NCI-H2227 (cell line): ENCODE results near the gene AGPS.

Experiments used
- DNase-seq: peaks from one replicate; lab custom pipeline; 2025; ENCODE audit not compliant: unreplicated experiment; lab: John Stamatoyannopoulos, UW

Gene AGPS

DNA sequence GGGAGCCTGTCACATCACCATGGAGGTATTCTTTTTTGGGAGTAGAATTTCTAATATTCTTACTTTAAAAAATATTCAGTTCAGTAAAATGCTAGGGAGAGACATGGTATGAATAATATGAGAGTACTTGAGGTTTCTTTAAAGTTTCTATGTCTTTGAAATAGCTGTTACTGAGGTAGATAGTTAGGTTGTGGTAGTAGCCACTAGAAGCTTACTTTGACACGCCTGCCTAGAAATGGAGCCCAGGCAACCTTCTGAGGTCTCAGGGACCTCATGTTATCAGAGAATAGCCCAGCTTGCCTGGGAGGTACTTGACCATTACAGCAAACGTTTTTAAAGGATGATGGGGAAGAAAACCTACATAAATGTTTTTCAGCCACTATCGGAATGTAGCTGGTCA, 131.2 kb downstream of the AGPS start:
- DNase-seq = no peak

DNA sequence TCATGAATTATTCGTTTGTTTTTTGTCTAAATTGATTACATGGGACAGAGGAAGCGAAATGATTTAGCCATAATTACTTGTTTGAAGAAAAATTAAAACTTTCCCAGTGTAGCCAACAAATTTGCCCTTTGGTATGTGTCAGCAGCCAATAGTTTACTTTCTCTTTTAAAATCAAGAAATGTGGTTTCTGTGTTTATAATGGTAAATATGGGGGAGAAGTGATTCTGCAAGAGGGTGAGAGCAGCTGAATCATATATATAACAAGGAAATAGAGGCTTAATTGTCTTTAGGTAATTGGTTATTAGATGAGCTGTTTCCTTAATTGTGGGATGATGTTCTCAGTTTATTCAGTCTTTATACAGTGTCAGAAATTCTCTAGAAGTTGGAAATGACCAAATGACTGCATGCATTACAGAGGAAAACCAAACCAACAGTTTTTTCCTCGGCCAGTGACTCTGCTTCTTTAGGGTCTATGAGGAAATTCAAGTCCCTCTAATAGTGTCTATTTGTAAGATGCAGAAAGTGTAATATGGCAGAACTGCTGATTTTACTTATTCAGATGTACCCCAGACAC, 132.9 kb downstream of the AGPS start:
- no peak for DNase-seq

DNA sequence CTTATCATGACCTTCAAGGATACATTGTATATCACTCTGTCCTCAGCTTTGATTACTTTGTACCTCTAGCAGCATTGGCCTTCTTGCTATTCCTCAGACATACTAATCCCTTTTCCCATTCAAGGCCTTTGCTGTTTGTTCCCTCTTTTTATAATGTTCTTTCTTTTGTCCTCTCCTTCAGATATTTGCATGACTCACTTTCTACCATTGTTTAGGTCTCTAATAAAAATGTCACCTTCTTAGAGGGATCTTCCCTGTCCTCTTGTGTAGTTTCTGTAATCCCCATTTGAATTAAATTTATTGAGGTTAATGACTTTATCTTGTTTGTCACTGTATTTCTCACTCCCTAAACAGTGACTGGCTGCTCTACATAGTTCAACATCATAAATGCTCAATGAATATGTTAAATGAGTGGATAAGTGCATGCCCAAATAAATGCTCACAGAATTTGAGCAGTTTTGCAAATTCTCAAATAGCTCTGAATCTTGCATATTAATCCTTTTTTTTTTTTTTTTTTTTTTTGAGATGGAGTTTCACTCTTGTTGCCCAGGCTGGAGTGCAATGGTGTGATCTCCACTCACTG, 135.9 kb downstream of the AGPS start:
- no peak for DNase-seq

DNA sequence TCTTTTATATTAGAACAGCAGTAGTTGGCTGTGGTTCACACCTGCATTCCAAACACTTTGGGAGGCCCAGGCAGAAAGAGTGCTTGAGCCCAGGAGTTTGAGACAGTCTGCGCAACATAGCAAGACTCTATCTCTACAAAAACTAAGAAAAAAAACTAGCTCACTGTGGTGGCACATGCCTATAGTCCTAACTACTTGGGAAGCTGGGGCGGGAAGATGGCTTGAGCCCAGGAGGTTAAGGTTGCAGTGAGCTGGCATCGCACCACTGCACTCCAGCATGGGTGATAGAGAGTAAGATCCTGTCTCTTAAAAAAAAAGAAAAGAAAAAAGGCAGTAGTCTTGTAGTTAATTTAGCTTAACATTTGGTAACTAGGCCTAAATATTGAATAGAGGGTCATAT, 136.6 kb downstream of the AGPS start:
- no peak for DNase-seq

DNA sequence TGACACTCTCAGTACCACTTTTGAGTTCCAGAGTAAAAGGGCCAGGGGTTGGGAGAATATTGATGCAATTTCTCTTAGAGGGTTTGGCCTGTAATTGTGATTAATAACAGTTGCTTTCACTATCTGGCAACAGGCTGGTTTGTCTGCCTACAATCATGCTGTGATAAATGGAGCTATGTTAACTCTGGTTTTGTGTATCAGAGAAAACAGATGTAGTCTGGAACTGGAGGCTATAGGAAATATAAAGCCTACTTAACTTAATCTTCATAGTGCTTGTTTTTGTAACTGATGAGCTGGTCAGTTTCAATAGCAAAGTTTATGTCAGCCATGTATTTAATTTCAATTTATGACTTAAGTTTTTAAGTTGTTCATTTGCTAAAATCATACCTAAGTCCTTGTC, 138.0 kb downstream of the AGPS start:
- DNase-seq = peak; percentile 88

DNA sequence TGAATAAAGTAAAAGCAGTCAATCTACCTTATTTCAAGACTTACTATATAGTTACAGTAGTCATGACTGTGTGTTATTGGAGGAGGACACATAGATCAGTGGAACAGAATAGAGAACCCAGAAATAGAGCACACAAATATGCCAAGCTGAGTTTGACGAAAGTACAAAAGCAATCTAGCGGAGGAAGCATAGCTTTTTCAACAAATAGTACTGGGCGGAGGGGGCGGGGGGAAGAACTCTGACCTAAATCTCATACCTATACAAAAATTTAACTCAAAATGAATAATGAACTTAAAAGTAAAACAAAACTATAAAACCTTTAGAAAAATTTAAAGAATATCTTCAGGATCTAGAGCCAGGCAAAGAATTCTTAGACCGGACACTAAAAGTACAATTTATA, 139.1 kb downstream of the AGPS start:
- DNase-seq = no peak

- no peak for DNase-seq
Observed at GRCh38 chr2:177532567-177532966, 140.0 kb downstream of the AGPS start.

- DNase-seq = no peak
Observed at GRCh38 chr2:177533253-177533652, 140.7 kb downstream of the AGPS start.

GRCh38 chr2:177535000-177535399, 142.4 kb downstream of the AGPS start:
- no peak for DNase-seq

GRCh38 chr2:177535958-177536504, 143.5 kb downstream of the AGPS start:
- peak; percentile 79 for DNase-seq

DNA sequence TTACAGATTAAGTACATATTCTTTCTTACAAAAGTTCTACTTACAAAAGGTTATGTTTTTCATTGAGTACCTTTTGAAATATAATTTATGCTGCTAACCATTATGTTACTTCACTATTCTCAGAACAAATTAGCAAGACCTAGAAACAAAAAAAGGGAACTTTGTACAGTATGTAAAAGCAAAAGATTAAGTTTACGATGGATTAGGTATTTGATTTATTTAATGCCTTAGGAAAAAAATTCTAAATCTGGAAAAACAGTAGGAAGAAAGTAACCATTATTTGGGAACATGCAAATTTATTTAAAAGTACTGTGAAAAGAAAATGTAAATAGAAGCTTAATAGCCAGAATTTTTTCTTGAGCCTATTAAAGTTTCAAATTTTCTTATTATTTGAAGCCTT, 144.6 kb downstream of the AGPS start:
- no peak for DNase-seq

- DNase-seq = no peak
Observed at GRCh38 chr2:177537636-177538035, 145.1 kb downstream of the AGPS start.

DNA sequence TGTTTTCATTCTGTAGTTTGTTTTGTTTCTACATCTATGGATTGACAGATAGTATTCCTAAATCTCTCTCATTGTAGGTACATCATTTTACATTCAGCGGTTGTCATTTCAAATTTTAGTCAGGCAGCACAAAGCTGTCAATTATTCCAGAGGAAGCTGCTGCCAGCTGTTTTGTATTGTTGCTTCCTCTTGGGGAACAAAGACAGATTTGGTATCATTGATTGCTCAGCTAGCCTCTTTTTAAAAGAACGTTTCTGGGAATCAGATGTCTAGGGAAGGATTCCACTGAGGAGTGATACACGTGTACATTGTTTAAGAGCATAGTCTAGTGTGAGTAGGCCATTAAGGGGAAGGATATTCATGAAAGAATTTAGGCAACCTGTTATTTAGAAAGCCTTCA, 145.8 kb downstream of the AGPS start:
- DNase-seq = no peak

DNA sequence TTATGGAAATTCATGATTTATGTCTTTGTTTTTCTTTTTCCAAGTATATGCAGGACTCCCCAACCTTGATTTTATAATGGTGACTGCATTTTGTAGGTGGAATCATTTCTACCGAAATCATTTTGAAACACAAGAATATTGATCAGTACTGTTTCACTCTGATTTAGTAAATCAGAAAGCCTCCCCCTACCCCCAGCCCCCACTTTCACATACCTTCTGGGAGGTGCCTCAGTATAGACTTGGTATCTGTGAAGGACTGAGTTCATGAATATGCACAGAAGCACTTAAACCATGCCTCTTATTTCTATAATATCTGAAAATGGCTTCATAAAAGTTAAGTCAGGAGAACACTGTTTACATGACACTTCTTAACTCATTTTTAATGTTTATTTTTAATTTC, 147.7 kb downstream of the AGPS start:
- no peak for DNase-seq

GRCh38 chr2:177541258-177541991, 148.9 kb downstream of the AGPS start:
- DNase-seq = no peak

GRCh38 chr2:177542396-177542795, 149.8 kb downstream of the AGPS start:
- DNase-seq = no peak

DNA sequence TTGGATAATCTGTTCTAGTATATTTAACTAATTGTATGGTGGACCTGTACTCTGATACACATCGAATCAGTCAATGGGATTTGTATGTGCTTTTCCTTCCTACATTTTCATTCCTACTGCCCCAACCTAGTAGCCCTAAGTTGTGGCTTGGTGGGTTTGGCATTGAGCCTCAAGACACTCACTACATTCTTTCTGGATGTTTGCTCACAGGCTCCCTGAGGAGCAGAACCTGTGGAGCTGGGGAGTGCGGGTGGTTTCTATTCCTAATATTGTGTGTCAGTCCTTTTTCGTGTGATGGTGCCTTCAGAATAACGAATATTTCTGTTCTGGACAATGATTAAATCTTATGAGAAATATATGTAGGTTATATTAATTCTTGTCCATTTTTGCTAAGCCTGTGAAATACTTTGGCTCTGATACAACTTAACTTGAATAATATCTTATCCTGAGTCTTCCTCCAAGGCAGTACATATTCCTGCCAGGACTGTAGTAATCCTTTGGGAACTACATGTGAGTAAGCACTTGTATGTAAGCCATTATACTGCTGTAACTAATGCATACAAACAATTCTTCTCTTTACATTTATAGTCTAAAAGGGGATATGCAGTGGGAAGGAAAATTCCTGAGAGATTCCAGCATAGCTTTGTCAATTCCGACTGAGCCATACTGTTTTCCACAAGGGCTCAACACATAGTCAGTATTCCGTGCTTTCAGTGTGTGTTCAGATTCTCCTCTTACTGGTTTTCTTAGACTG, 150.6 kb downstream of the AGPS start:
- DNase-seq = no peak

DNA sequence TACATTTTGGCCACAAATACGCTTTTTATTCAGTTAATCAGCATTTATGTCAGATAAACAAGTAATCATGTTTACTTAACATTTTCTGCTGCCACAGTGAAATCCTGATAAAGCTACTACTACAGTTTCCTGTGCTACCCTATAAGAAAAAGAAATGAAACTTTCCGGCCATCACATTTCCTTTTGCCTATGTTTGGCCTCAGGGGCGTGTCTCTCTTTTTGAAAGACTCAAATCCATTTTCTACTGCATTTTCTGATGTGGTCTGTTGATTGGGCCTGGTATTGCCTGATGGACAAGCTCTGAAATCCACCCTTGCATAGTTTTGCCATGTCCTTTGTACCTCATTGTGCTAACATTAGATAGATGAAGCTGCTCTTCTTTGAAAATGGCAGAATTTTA, 152.6 kb downstream of the AGPS start:
- no peak for DNase-seq

GRCh38 chr2:177545981-177546585, 153.5 kb downstream of the AGPS start:
- DNase-seq = no peak

DNA sequence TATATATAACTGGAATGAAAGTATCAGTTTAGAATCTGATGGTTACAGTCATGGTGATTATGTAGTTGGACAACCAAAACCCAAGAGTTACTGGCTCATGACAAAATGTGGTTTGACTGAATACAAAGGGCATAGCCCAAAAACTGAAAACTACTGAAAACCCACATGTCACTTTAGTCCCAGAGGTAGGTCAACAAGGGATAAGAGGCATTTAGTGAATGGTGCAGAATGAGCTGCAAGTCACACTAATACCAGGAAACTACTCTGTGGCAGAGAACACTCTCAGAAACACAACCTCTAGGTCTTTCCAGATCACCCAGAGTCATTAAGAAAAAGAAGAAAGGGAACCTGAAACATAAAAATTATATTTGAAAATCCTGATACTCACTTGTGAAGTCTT, 154.5 kb downstream of the AGPS start:
- DNase-seq = no peak

- no peak for DNase-seq
Observed at GRCh38 chr2:177547772-177548171, 155.2 kb downstream of the AGPS start.
